ENCODE data around the gene THADA. TPM values are rescaled to one million over a fixed set of nuclear protein-coding genes. Genes with fewer than 3 reads are reported as not detected.
"Not testable (repeated sequence)": the region's sequence is repeated elsewhere in the genome, so short reads cannot be mapped to it uniquely, and the experiment has no call there.

The THADA gene
- total RNA-seq, 4 donors from 2014 or later, result 35.7 to 49.2 (median 47.4) TPM

GRCh38 chr2:43399515-43400264 lies 196.1 kb downstream of the THADA start:
- peaks cover 0 to 34% (median 0%) of the 10 kb centered on the region in 4 donors for H3K4me1 ChIP-seq
- no peak for DNase-seq (ENCODE audit: low spot score in 2 of 2)

GRCh38 chr2:43399098-43399497 lies 196.7 kb downstream of the THADA start:
- Histone ChIP-seq H3K27me3 (no peaks in the 10 kb centered on the region), H3K4me1 (peaks cover 0 to 34% (median 0%) of the 10 kb centered on the region in 4 donors), H3K9me3 (no peaks in the 10 kb centered on the region), H3K27ac (peak overlapping the region in 1 of 4 donors; percentile 29), H3K36me3 (peaks cover 0 to 20% (median 0%) of the 10 kb centered on the region in 3 donors), H3K4me3 (no peak overlapping the region)
- TF ChIP-seq EP300 (IDR thresholded peaks at IDR 0.05) (no peak), POLR2A (IDR thresholded peaks at IDR 0.05) (no peak), CTCF (IDR thresholded peaks at IDR 0.05) (no peak)
- 96 to 98% methylated on average over 2 of the region's 2 CpGs for WGBS, 2 donors
- no peak for DNase-seq (ENCODE audit: low spot score in 2 of 2)

More at GRCh38 chr2:43399515-43400264, 196.1 kb downstream of the THADA start:
- Histone ChIP-seq H3K9me3 (no peaks in the 10 kb centered on the region), H3K27me3 (no peaks in the 10 kb centered on the region), H3K4me3 (no peak overlapping the region), H3K27ac (peak overlapping the region in 1 of 4 donors; percentile 29), H3K36me3 (peaks cover 0 to 20% (median 0%) of the 10 kb centered on the region in 3 donors)
- WGBS, 2 donors, result 59 to 72% methylated on average over 4 of the region's 4 CpGs
- no peak for TF ChIP-seq CTCF (IDR thresholded peaks at IDR 0.05)
- TF ChIP-seq POLR2A (IDR thresholded peaks at IDR 0.05), result no peak
- no peak for TF ChIP-seq EP300 (IDR thresholded peaks at IDR 0.05)

GRCh38 chr2:43397821-43398220 lies 198.0 kb downstream of the THADA start:
- no peak for TF ChIP-seq EP300 (IDR thresholded peaks at IDR 0.05)
- TF ChIP-seq POLR2A (IDR thresholded peaks at IDR 0.05), result no peak
- no peak for TF ChIP-seq CTCF (IDR thresholded peaks at IDR 0.05)
- Histone ChIP-seq H3K27me3 (no peaks in the 10 kb centered on the region), H3K9me3 (no peaks in the 10 kb centered on the region), H3K27ac (no peak overlapping the region), H3K4me1 (peaks cover 0 to 35% (median 0%) of the 10 kb centered on the region in 4 donors), H3K4me3 (no peak overlapping the region), H3K36me3 (peaks cover 0 to 20% (median 0%) of the 10 kb centered on the region in 3 donors)
- DNase-seq (ENCODE audit: low spot score in 2 of 2), result no peak
- 95 to 97% methylated on average over 5 of the region's 5 CpGs for WGBS, 2 donors

- no peak overlapping the region for H3K27ac ChIP-seq
- no peak for TF ChIP-seq CTCF (IDR thresholded peaks at IDR 0.05)
- TF ChIP-seq POLR2A (IDR thresholded peaks at IDR 0.05), result no peak
- no peak for TF ChIP-seq EP300 (IDR thresholded peaks at IDR 0.05)
- H3K36me3 ChIP-seq, result peaks cover 0 to 20% (median 0%) of the 10 kb centered on the region in 3 donors
- 86% methylated on average over 2 of the region's 2 CpGs for WGBS, 2 donors
- no peak for DNase-seq (ENCODE audit: low spot score in 2 of 2)
- peaks cover 0 to 38% (median 0%) of the 10 kb centered on the region in 4 donors for H3K4me1 ChIP-seq
- no peaks in the 10 kb centered on the region for H3K27me3 ChIP-seq
- H3K4me3 ChIP-seq, result no peak overlapping the region
- no peaks in the 10 kb centered on the region for H3K9me3 ChIP-seq
Measured at GRCh38 chr2:43397411-43397810, 198.4 kb downstream of the THADA start.

GRCh38 chr2:43396344-43396743 lies 199.5 kb downstream of the THADA start:
- peaks cover 0 to 45% (median 1%) of the 10 kb centered on the region in 4 donors for H3K4me1 ChIP-seq
- H3K27me3 ChIP-seq; H3K4me3 ChIP-seq; H3K9me3 ChIP-seq; H3K27ac ChIP-seq; DNase-seq (ENCODE audit: low spot score in 2 of 2): not testable (repeated sequence)
- 82 to 87% methylated on average over 8 of the region's 8 CpGs for WGBS, 2 donors
- peaks cover 0 to 20% (median 0%) of the 10 kb centered on the region in 3 donors for H3K36me3 ChIP-seq
